GM20431 (cell line): ENCODE data around the gene LSP1.

Source experiments
- in situ Hi-C: fragments of 300-500 bp; cut with MseI, MboI; formaldehyde crosslinking; loops from one replicate; pipeline ENCODE4 v1.15.0; 2020; ENCODE audit warnings: low sequenced_read_pairs; ENCODE audit not compliant: unreplicated experiment

LSP1 gene

GRCh38 chr11:1823376-1824220 is 29.3 kb upstream of the LSP1 start:
- in situ Hi-C loops, result no loop called here

DNA sequence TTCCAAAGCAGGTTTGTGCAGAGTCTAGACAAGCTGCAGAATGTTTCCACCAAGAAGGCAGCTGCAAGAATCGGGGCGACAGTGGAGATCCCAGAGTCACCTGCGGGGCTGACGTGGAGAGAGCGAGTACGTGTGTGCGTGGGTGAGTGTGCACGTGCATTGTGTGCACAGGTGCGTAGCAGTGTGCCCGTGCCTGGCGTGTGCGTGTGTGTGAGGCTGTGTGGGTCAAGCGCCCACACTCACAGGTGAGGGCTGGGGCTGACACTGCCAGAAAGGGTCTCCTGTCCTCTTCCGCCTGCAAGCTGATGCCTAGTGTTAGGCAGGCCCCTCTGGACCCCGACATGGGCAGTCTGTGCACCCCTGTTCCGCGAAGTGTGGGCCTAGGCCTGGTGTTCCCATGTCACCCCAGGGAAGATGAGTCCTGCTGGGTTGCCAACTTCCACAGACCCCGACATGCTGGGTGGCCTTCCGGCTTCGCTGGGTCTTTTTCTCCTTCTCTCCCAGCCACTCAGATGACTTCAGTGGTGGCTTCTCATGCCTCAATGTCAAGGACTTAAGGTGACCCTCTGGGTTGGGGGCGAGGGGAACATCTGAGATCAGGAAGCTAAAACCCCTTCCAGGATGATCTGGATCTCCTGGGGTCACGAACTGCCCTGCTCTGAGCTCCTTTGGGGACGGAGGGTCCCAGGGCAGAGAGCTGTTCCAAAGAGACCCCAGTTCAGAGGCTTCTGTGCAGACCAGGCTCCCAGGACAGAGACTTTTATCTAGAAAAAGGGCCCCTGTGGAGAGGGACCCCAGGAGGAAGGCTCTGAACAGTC is 28.5 kb upstream of the LSP1 start:
- in situ Hi-C loops, result no loop called here

- in situ Hi-C loops, result no loop called here
These were observed 27.7 kb upstream of the LSP1 start for GRCh38 chr11:1825039-1825740.

- in situ Hi-C loops, result no loop called here
These were observed 27.0 kb upstream of the LSP1 start for GRCh38 chr11:1825785-1826451.

GRCh38 chr11:1826552-1827094 is 26.3 kb upstream of the LSP1 start:
- in situ Hi-C loops, result no loop called here

- in situ Hi-C loops, result no loop called here
These were observed 25.6 kb upstream of the LSP1 start for GRCh38 chr11:1827095-1827813.

- in situ Hi-C loops, result no loop called here
These were observed 25.0 kb upstream of the LSP1 start for GRCh38 chr11:1827931-1828330.

- in situ Hi-C loops, result no loop called here
These were observed 24.3 kb upstream of the LSP1 start for GRCh38 chr11:1828542-1828941.

DNA sequence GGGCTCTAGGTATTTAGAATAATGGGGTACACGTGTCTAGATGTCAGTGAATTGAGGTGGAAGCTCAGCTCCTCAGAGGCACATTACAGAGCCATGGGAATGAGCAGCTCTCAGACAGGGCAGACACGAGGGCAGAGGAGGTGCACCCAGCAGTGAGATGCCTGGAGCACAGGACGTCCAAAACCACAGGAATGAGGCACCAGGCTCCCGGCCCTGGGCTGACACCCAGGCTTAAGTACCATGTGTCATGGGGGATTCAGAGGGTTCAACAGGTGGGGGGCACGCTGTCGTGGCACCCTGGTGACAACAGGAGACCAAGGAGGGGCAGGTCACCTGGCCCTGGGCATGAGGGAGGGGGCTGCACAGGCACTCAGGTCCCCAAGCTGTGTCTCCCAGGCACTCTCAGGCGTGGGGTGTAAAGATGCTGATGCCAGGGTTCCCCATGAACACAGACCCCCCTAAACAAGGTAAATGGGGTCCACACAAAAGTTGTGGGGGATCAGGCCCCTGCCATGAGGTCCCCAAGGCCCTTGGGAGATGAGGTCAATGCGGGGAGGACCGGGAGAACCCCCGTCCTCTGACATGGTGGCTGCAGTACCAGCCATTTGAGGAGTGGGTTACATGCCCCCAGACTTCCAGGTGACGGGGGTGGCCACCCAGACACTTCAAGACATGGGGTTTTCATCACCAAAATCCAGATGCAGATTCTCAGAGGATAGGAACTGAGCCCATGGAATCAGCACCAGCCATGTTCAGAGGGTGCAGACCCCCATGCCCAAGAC is 23.7 kb upstream of the LSP1 start:
- in situ Hi-C loops, result no loop called here

GRCh38 chr11:1830004-1830321 is 22.9 kb upstream of the LSP1 start:
- in situ Hi-C loops, result no loop called here

DNA sequence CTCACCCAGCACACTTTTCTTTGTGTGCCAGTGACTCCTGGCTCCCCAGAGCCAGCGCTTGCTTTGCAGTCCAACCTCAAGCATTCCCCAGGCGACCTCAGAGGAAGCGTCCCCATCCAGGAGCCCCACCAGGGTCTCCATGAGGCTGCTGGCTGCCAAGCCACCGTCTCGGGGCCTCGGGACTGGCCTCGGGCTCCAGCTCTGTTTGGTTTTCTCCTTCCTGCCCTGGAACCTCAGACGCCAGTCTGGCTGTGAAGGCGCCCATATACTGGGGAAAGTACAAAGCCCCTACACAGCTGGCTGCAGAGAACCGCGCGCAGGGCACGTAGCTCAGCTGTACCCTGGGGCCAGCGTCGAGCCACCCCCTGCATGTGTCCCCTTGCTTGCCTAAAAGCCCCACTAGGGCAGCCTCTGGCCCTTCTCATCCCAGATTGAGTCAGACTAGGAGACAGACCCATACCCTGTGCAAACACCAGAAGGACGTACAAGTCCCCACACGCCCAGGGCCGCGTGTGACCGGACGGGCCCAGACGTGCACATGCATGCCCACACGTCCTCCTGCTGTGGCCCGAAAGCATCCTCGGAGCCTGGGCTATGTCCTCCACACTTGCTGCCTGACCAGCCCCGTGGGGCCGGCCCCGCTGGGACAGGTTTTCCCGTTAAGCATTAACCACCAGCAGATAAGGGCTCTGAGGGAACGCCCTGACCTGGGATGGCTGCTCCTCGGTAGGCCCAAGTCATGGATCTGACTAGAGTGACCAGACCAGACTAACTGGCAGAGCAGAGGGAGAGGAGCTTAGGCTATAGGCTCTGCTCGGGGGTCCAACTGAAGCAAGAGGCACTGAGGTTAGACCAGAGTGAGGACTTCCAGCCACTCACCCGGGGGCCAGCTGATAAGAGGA is 22.3 kb upstream of the LSP1 start:
- in situ Hi-C loops, result no loop called here

GRCh38 chr11:1831338-1832210 is 21.3 kb upstream of the LSP1 start:
- in situ Hi-C loops, result no loop called here

GRCh38 chr11:1832211-1832919 is 20.5 kb upstream of the LSP1 start:
- in situ Hi-C loops, result no loop called here

GRCh38 chr11:1832920-1833295 is 20.0 kb upstream of the LSP1 start:
- in situ Hi-C loops, result no loop called here

DNA sequence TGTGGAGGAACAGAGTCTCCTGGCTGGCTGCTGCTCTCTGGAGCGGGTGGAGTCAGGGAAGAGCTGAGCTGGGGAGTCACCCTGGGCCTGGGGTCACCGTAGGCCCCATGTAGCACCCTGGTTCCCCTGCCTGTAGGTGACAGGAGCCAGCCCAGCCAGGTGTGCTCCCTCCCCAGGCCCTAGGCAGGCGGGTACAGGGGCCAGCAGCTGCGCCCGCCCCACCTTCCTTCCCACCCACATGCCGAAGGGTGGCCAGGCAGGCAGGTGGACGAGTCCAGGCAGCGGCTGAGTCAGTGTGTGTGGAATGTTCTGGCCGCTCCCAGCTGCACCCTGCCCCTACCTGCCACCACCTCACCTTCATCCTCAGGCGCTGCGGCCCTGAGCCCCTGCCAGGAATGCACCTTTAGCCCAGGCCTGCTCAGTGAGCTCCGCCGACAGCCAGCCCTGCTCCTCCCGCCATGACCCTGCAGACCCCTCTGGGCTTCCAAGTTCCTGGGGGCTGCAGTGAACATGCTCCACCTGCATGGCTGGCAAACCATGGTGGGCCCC is 18.7 kb upstream of the LSP1 start:
- in situ Hi-C loops, result no loop called here
